GM23338 (cell line): ENCODE results near the gene CACNG6.

Experiments
- CREB1 ChIP-seq: fragments of 250-450 bp; sonication (Bioruptor Pico); IDR thresholded peaks from 2 replicates; pipeline ENCODE4 v1.5.0; 2020; ENCODE audit warnings: low read depth, mild to moderate bottlenecking, moderate library complexity
- EZH2 ChIP-seq: fragments of 200-600 bp; sonication (generic); IDR thresholded peaks from one replicate; pipeline ENCODE4 v1.8.0; 2017; ENCODE audit warnings: antibody characterized with exemption, mild to moderate bottlenecking, low read depth; ENCODE audit not compliant: unreplicated experiment
- EZH2phosphoT487 ChIP-seq: fragments of 200-600 bp; sonication (generic); IDR thresholded peaks from one replicate; pipeline ENCODE4 v1.8.1; 2018; ENCODE audit warnings: antibody characterized with exemption; ENCODE audit not compliant: unreplicated experiment
- JUNB ChIP-seq: IDR thresholded peaks from one replicate; pipeline ENCODE4 v1.6.1; 2016; ENCODE audit warnings: antibody characterized with exemption; ENCODE audit not compliant: unreplicated experiment
- NANOG ChIP-seq: IDR thresholded peaks from 2 replicates; pipeline ENCODE4 v1.6.1; 2016; ENCODE audit warnings: antibody characterized with exemption, borderline replicate concordance
- POLR2AphosphoS5 ChIP-seq: IDR thresholded peaks from 2 replicates; pipeline ENCODE4 v1.6.1; 2016; ENCODE audit warnings: antibody characterized with exemption, low read depth
- STAT1 ChIP-seq: IDR thresholded peaks from one replicate; pipeline ENCODE4 v1.6.1; 2016; ENCODE audit warnings: antibody characterized with exemption; ENCODE audit not compliant: unreplicated experiment
- ZNF114 ChIP-seq: fragments of 250-450 bp; sonication (Bioruptor Pico); IDR thresholded peaks from 2 replicates; pipeline ENCODE4 v1.5.0; 2020; ENCODE audit warnings: mild to moderate bottlenecking, moderate library complexity
- TF ChIP-seq, protein P1 (sequence below), 2 experiments: fragments of 200-600 bp in 1 of 2; sonication (generic) in 1 of 2; conservative IDR thresholded peaks; 2 replicates each; pipeline versions ENCODE4 v1.5.1 to v1.6.1; 2016 to 2017; ENCODE audit warnings: antibody characterized with exemption in 2 of 2, low read depth in 2 of 2, mild to moderate bottlenecking in 2 of 2, moderate library complexity in 1 of 2
- TF ChIP-seq, protein P2 (sequence below): fragments of 250-450 bp; sonication (Bioruptor Pico); IDR thresholded peaks from 2 replicates; pipeline ENCODE4 v1.5.0; 2020; ENCODE audit warnings: mild to moderate bottlenecking, moderate library complexity
- TF ChIP-seq, protein P3 (sequence below): IDR thresholded peaks from 2 replicates; pipeline ENCODE4 v1.6.1; 2016; ENCODE audit warnings: antibody characterized with exemption
- TF ChIP-seq, protein P4 (sequence below): IDR thresholded peaks from one replicate; pipeline ENCODE4 v1.6.1; 2018; ENCODE audit warnings: antibody characterized with exemption; ENCODE audit not compliant: unreplicated experiment

DNA sequence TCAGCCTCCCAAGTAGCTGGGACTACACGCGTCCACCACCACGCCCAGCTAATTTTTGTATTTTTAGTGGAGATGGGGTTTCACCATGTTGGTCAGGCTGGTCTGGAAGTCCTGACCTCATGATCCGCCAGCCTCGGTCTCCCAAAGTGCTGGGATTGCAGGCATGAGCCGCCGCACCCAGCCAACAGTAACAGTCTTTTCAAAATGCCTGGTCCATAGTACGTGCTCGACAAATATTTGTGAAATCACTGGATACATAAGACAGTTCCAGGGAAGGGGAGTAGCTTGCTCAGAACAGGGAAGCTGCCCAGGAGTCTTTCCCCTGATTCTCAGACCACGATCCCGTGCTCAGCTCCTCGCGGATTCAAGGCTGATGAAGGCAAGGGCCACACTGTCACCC, 30.5 kb downstream of the CACNG6 start:
- TF ChIP-seq, protein P1, sequence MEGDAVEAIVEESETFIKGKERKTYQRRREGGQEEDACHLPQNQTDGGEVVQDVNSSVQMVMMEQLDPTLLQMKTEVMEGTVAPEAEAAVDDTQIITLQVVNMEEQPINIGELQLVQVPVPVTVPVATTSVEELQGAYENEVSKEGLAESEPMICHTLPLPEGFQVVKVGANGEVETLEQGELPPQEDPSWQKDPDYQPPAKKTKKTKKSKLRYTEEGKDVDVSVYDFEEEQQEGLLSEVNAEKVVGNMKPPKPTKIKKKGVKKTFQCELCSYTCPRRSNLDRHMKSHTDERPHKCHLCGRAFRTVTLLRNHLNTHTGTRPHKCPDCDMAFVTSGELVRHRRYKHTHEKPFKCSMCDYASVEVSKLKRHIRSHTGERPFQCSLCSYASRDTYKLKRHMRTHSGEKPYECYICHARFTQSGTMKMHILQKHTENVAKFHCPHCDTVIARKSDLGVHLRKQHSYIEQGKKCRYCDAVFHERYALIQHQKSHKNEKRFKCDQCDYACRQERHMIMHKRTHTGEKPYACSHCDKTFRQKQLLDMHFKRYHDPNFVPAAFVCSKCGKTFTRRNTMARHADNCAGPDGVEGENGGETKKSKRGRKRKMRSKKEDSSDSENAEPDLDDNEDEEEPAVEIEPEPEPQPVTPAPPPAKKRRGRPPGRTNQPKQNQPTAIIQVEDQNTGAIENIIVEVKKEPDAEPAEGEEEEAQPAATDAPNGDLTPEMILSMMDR (conservative IDR thresholded peaks at IDR 0.05; ENCODE audit: low read depth in 2 of 2), result no peak
- TF ChIP-seq, protein P2, sequence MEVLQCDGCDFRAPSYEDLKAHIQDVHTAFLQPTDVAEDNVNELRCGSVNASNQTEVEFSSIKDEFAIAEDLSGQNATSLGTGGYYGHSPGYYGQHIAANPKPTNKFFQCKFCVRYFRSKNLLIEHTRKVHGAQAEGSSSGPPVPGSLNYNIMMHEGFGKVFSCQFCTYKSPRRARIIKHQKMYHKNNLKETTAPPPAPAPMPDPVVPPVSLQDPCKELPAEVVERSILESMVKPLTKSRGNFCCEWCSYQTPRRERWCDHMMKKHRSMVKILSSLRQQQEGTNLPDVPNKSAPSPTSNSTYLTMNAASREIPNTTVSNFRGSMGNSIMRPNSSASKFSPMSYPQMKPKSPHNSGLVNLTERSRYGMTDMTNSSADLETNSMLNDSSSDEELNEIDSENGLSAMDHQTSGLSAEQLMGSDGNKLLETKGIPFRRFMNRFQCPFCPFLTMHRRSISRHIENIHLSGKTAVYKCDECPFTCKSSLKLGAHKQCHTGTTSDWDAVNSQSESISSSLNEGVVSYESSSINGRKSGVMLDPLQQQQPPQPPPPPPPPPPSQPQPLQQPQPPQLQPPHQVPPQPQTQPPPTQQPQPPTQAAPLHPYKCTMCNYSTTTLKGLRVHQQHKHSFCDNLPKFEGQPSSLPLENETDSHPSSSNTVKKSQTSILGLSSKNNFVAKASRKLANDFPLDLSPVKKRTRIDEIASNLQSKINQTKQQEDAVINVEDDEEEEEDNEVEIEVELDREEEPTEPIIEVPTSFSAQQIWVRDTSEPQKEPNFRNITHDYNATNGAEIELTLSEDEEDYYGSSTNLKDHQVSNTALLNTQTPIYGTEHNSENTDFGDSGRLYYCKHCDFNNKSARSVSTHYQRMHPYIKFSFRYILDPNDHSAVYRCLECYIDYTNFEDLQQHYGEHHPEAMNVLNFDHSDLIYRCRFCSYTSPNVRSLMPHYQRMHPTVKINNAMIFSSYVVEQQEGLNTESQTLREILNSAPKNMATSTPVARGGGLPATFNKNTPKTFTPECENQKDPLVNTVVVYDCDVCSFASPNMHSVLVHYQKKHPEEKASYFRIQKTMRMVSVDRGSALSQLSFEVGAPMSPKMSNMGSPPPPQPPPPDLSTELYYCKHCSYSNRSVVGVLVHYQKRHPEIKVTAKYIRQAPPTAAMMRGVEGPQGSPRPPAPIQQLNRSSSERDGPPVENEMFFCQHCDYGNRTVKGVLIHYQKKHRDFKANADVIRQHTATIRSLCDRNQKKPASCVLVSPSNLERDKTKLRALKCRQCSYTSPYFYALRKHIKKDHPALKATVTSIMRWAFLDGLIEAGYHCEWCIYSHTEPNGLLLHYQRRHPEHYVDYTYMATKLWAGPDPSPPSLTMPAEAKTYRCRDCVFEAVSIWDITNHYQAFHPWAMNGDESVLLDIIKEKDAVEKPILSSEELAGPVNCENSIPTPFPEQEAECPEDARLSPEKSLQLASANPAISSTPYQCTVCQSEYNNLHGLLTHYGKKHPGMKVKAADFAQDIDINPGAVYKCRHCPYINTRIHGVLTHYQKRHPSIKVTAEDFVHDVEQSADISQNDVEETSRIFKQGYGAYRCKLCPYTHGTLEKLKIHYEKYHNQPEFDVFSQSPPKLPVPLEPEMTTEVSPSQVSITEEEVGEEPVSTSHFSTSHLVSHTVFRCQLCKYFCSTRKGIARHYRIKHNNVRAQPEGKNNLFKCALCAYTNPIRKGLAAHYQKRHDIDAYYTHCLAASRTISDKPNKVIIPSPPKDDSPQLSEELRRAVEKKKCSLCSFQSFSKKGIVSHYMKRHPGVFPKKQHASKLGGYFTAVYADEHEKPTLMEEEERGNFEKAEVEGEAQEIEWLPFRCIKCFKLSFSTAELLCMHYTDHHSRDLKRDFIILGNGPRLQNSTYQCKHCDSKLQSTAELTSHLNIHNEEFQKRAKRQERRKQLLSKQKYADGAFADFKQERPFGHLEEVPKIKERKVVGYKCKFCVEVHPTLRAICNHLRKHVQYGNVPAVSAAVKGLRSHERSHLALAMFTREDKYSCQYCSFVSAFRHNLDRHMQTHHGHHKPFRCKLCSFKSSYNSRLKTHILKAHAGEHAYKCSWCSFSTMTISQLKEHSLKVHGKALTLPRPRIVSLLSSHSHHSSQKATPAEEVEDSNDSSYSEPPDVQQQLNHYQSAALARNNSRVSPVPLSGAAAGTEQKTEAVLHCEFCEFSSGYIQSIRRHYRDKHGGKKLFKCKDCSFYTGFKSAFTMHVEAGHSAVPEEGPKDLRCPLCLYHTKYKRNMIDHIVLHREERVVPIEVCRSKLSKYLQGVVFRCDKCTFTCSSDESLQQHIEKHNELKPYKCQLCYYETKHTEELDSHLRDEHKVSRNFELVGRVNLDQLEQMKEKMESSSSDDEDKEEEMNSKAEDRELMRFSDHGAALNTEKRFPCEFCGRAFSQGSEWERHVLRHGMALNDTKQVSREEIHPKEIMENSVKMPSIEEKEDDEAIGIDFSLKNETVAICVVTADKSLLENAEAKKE (CRISPR knock-in tag), result no peak
- TF ChIP-seq EZH2 (no peak), POLR2AphosphoS5 (no peak), JUNB (no peak), CREB1 (no peak), EZH2phosphoT487 (no peak), STAT1 (no peak), ZNF114 (CRISPR knock-in tag) (no peak), NANOG (no peak)
- TF ChIP-seq, protein P3, sequence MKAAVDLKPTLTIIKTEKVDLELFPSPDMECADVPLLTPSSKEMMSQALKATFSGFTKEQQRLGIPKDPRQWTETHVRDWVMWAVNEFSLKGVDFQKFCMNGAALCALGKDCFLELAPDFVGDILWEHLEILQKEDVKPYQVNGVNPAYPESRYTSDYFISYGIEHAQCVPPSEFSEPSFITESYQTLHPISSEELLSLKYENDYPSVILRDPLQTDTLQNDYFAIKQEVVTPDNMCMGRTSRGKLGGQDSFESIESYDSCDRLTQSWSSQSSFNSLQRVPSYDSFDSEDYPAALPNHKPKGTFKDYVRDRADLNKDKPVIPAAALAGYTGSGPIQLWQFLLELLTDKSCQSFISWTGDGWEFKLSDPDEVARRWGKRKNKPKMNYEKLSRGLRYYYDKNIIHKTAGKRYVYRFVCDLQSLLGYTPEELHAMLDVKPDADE, result no peak
- TF ChIP-seq, protein P4, sequence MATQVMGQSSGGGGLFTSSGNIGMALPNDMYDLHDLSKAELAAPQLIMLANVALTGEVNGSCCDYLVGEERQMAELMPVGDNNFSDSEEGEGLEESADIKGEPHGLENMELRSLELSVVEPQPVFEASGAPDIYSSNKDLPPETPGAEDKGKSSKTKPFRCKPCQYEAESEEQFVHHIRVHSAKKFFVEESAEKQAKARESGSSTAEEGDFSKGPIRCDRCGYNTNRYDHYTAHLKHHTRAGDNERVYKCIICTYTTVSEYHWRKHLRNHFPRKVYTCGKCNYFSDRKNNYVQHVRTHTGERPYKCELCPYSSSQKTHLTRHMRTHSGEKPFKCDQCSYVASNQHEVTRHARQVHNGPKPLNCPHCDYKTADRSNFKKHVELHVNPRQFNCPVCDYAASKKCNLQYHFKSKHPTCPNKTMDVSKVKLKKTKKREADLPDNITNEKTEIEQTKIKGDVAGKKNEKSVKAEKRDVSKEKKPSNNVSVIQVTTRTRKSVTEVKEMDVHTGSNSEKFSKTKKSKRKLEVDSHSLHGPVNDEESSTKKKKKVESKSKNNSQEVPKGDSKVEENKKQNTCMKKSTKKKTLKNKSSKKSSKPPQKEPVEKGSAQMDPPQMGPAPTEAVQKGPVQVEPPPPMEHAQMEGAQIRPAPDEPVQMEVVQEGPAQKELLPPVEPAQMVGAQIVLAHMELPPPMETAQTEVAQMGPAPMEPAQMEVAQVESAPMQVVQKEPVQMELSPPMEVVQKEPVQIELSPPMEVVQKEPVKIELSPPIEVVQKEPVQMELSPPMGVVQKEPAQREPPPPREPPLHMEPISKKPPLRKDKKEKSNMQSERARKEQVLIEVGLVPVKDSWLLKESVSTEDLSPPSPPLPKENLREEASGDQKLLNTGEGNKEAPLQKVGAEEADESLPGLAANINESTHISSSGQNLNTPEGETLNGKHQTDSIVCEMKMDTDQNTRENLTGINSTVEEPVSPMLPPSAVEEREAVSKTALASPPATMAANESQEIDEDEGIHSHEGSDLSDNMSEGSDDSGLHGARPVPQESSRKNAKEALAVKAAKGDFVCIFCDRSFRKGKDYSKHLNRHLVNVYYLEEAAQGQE, result no peak
